ENCODE measurements around the gene NLGN1.

- TF ChIP-seq ZNF333 (CRISPR knock-in tag; IDR thresholded peaks at IDR 0.05; ENCODE audit: borderline replicate concordance) (no peak), POLR2AphosphoS2 (IDR thresholded peaks at IDR 0.05; ENCODE audit: low read depth, low read length) (no peak), FOXM1 (CRISPR knock-in tag; IDR thresholded peaks at IDR 0.05) (no peak), PHF21A (CRISPR knock-in tag; IDR thresholded peaks at IDR 0.05) (no peak), CCDC6 (CRISPR knock-in tag; IDR thresholded peaks at IDR 0.05) (no peak), XRCC5 (optimal IDR thresholded peaks at IDR 0.05; ENCODE audit: low read length) (no peak), IRF2 (CRISPR knock-in tag; IDR thresholded peaks at IDR 0.05) (no peak), CTCF (CRISPR knock-in tag; IDR thresholded peaks at IDR 0.05) (no peak), ZFP1 (CRISPR knock-in tag; IDR thresholded peaks at IDR 0.05) (no peak)
Observed at GRCh38 chr3:173846584-173846983, 449.0 kb downstream of the NLGN1 start.
